ENCODE data around the gene RNF220.

Gene RNF220

GRCh38 chr1:44610527-44611148 is 205.6 kb downstream of the RNF220 start (continued):
- TF ChIP-seq ZSCAN5A (tag by site-specific recombination; IDR thresholded peaks at IDR 0.05) (no peak), MYNN (tag by site-specific recombination; IDR thresholded peaks at IDR 0.05; ENCODE audit: borderline replicate concordance) (no peak), IKZF3 (tag by site-specific recombination; IDR thresholded peaks at IDR 0.05) (peak; percentile 26; the same call in 1 of the 2 replicates), ZSCAN4 (tag by site-specific recombination; IDR thresholded peaks at IDR 0.05) (no peak), SCRT2 (tag by site-specific recombination; IDR thresholded peaks at IDR 0.05) (peak; percentile 60), ZBTB6 (tag by site-specific recombination; IDR thresholded peaks at IDR 0.05) (0 out of 2 replicates have a peak, but pooled peaks have one; percentile 40), MZF1 (tag by site-specific recombination; IDR thresholded peaks at IDR 0.05; ENCODE audit: borderline replicate concordance) (0 out of 2 replicates have a peak, but pooled peaks have one; percentile 32), ZNF843 (tag by site-specific recombination; IDR thresholded peaks at IDR 0.05) (no peak), ZNF16 (tag by site-specific recombination; IDR thresholded peaks at IDR 0.05; ENCODE audit: low read depth) (no peak), SP7 (tag by site-specific recombination; IDR thresholded peaks at IDR 0.05) (0 out of 2 replicates have a peak, but pooled peaks have one; percentile 35), OSR2 (tag by site-specific recombination; IDR thresholded peaks at IDR 0.05) (0 out of 2 replicates have a peak, but pooled peaks have one; percentile 5), ZNF341 (tag by site-specific recombination; IDR thresholded peaks at IDR 0.05; ENCODE audit: low read depth) (peak; percentile 62; the same call in 1 of the 2 replicates), ZNF292 (tag by site-specific recombination; IDR thresholded peaks at IDR 0.05; ENCODE audit: borderline replicate concordance, low read depth) (no peak), ZNF140 (tag by site-specific recombination; IDR thresholded peaks at IDR 0.05) (no peak), YY1 (tag by site-specific recombination; IDR thresholded peaks at IDR 0.05) (peak; percentile 52; the same call in 1 of the 2 replicates), ZNF629 (tag by site-specific recombination; IDR thresholded peaks at IDR 0.05) (0 out of 2 replicates have a peak, but pooled peaks have one; percentile 15), ZNF157 (tag by site-specific recombination; IDR thresholded peaks at IDR 0.05) (no peak), ZNF544 (tag by site-specific recombination; IDR thresholded peaks at IDR 0.05) (no peak), ZNF830 (tag by site-specific recombination; IDR thresholded peaks at IDR 0.05; ENCODE audit: low read depth) (no peak), ZBTB20 (tag by site-specific recombination; IDR thresholded peaks at IDR 0.05) (peak; percentile 97), ZNF335 (tag by site-specific recombination; conservative IDR thresholded peaks at IDR 0.05) (no peak), ZBTB7A (tag by site-specific recombination; IDR thresholded peaks at IDR 0.05; ENCODE audit: low read depth) (no peak), ZNF791 (tag by site-specific recombination; IDR thresholded peaks at IDR 0.05) (no peak), ZNF76 (tag by site-specific recombination; IDR thresholded peaks at IDR 0.05; ENCODE audit: borderline replicate concordance, low read depth) (peak; percentile 23; the same call in 1 of the 2 replicates), SCRT1 (tag by site-specific recombination; IDR thresholded peaks at IDR 0.05; ENCODE audit: borderline replicate concordance) (peak; percentile 75; the same call in 1 of the 2 replicates), KLF17 (tag by site-specific recombination; IDR thresholded peaks at IDR 0.05) (peak; percentile 10; the same call in 1 of the 2 replicates), ZNF521 (tag by site-specific recombination; IDR thresholded peaks at IDR 0.05) (no peak)
- TF ChIP-seq, protein P1, sequence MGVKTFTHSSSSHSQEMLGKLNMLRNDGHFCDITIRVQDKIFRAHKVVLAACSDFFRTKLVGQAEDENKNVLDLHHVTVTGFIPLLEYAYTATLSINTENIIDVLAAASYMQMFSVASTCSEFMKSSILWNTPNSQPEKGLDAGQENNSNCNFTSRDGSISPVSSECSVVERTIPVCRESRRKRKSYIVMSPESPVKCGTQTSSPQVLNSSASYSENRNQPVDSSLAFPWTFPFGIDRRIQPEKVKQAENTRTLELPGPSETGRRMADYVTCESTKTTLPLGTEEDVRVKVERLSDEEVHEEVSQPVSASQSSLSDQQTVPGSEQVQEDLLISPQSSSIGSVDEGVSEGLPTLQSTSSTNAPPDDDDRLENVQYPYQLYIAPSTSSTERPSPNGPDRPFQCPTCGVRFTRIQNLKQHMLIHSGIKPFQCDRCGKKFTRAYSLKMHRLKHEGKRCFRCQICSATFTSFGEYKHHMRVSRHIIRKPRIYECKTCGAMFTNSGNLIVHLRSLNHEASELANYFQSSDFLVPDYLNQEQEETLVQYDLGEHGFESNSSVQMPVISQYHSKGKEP (tag by site-specific recombination; IDR thresholded peaks at IDR 0.05), result 0 out of 2 replicates have a peak, but pooled peaks have one; percentile 20
